GM21528 (cell line): Measurements from ENCODE around the gene PIP5K1C.
"Not testable (repeated sequence)": the region's sequence is repeated elsewhere in the genome, so short reads cannot be mapped to it uniquely, and the experiment has no call there.

Source experiments
- ATAC-seq: cut with Tn5 transposase; IDR thresholded peaks from one replicate; pipeline ENCODE4 v1.9.1; 2021; ENCODE audit warnings: mild to moderate bottlenecking, moderate library complexity; ENCODE audit not compliant: unreplicated experiment, low FRiP score

Gene PIP5K1C

GRCh38 chr19:3603121-3603811 lies 97.0 kb downstream of the PIP5K1C start:
- ATAC-seq: no peak

DNA sequence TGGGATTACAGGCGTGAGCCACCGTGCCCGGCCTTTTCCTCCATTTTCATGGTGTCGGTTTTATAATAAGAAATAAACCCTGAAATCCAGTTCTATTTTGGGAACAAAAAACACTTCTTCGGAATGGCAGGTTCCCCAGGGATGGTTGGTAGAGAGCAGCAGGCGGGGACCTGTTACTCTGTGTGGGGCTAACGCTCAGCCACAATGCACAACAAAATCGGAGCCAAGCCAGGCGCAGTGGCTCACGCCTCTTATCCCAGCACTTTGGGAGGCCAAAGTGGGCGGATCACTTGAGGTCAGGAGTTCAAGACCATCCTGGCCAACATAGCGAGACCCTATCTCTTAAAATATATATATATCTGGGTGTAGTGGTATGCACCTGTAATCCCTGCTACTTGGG lies 99.2 kb downstream of the PIP5K1C start:
- no peak for ATAC-seq

GRCh38 chr19:3599776-3600187 lies 100.5 kb downstream of the PIP5K1C start:
- no peak for ATAC-seq

DNA sequence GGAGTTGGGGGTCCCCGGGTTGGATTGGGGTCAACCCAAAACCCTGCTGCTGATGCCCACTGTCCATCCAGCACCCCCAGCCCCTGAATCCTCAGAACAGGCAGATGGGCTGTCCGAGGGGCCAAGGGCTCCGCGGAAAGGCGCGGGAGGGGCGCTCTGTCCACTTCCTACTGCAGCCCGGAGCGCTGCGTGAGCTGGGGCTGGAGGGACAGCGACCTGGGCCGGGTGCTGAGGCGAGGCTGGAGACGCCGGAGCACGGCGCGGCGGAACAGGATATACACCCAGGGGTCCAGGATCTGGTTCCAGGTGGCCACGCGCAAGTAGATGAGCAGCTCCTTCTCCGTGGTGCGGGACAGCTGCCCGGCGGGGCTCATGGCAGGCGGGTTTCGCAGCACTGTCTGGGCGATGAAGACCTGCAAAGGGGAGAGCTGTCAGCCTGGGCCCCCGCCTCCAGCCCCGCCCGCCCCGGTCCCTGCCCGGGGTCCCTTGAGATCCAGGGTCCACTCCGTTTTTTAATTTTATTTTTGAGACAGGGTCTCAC lies 104.7 kb downstream of the PIP5K1C start:
- no peak for ATAC-seq

DNA sequence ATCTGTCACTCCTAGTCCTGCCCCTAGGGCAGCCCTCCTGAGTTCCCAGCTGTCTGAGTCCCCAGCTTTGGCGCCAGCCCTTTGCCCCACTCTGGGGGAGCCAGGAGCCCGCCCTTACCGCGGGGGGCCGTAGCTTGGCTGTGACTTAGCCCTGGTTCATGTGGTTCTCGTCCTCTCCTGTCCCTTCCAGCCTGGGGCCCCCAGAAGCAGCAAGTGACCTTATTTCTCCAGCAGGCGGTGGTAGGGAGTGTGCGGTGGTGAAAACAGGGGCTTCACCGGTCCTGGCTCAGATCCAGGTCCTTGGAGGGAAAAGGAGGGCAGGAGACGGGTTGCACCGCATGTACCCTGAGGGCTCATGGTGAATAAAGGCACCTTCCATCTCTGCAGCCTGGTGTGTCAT lies 107.1 kb downstream of the PIP5K1C start:
- ATAC-seq: no peak

GRCh38 chr19:3591876-3592613 lies 108.2 kb downstream of the PIP5K1C start:
- no peak for ATAC-seq

- ATAC-seq: no peak
Observed at GRCh38 chr19:3590991-3591659, 109.1 kb downstream of the PIP5K1C start.

GRCh38 chr19:3589949-3590348 lies 110.3 kb downstream of the PIP5K1C start:
- ATAC-seq: no peak

GRCh38 chr19:3589439-3589838 lies 110.8 kb downstream of the PIP5K1C start:
- no peak for ATAC-seq

- ATAC-seq: no peak
Observed at GRCh38 chr19:3586707-3587346, 113.4 kb downstream of the PIP5K1C start.

- ATAC-seq: no peak
Observed at GRCh38 chr19:3586127-3586626, 114.1 kb downstream of the PIP5K1C start.

DNA sequence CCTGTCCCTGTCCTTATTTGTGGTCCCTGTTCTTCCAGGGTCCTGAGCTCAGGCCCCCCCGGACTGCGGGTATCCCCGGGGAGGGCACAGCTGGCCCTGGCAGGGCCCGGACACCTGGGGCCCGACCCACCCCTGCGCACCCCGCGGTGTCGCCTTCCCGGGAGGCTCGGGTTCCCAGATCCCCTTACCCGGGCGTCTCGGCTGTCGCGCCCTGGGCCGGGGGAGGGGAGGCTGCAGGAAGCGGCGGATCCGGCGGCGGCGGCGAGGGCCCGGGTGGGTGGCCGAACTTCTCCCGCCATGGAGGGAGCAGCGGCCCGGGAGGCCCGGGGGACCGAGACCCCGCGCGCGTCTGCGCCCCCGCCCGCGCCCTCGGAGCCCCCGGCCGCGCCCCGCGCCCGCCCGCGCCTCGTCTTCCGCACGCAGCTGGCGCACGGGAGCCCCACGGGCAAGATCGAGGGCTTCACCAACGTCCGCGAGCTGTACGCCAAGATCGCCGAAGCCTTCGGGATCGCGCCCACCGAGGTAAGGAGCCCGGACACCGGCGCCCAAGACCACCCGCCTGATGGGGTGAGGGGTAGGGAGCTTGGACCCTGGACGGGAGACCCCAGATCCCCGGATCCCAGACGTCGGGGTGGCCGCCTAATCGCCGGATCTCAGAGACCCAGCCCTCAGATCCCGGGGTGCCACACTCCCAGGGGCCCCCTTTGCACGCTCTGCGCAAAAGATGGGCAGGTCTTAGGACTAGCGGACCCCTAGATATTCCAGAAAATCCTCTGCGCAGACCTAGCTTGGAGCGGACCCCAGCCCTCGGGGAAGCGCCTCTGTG lies 114.8 kb downstream of the PIP5K1C start, which contains the start of gene GIPC3:
GIPC3 (plus strand) TSS at position 178 of the 826 bp plus-strand sequence; CDS start at position 298, 120 bp downstream.
- ATAC-seq: no peak

GRCh38 chr19:3584036-3584802 lies 116.0 kb downstream of the PIP5K1C start:
- not testable (repeated sequence) for ATAC-seq

GRCh38 chr19:3581792-3582191 lies 118.5 kb downstream of the PIP5K1C start:
- ATAC-seq: not testable (repeated sequence)
